IMR-90 (cell line): ENCODE data around the gene NKTR.

Experiments
- CEBPB ChIP-seq: IDR thresholded peaks from 2 replicates; pipeline ENCODE4 v1.6.1; 2012; ENCODE audit warnings: low read depth, low read length, improper control_type of control experiment
- CTCF ChIP-seq: conservative IDR thresholded peaks from 2 replicates; pipeline ENCODE4 v1.5.1; 2012; ENCODE audit warnings: mild to moderate bottlenecking, low read depth, low read length, improper control_type of control experiment
- MAZ ChIP-seq: IDR thresholded peaks from 2 replicates; pipeline ENCODE4 v1.6.1; 2012; ENCODE audit warnings: low read depth, mild to moderate bottlenecking, low read length, improper control_type of control experiment, moderate library complexity, borderline replicate concordance

- TF ChIP-seq CTCF (no peak), CEBPB (no peak), MAZ (no peak)
Measured at GRCh38 chr3:42660898-42661297, 60.4 kb downstream of the NKTR start.
